Measurements from ENCODE around the gene ADH4. TPM values are rescaled to one million over a fixed set of nuclear protein-coding genes. Genes with fewer than 3 reads are reported as not detected.
"Not testable (repeated sequence)": the region's sequence is repeated elsewhere in the genome, so short reads cannot be mapped to it uniquely, and the experiment has no call there.

Gene ADH4
- total and polyA plus RNA-seq, 10 of the 15 experiments (the other 5 are each of a cell fraction or from before 2014, with no cell fraction given) = not detected

- CTCF ChIA-PET = interaction anchor here (1.2 kb wide), 1 partner anchor 26 kb away, joined by 4 read pairs; no protein-coding TSS in a partner anchor
- intact Hi-C loops (cut with micrococcal nuclease; ENCODE audit: unreplicated experiment) (no loop called here), in situ Hi-C loops (cut with MboI) (loop anchor here (25.0 kb wide), 1 partner anchor 855 kb away; the partner anchor contains the start of gene DNAJB14)
- no peaks in the 10 kb centered on the region for H3K4me1 ChIP-seq (ENCODE audit: control insufficient read depth, insufficient read depth, low read length)
- H3K4me2 ChIP-seq (ENCODE audit: control insufficient read depth, insufficient read depth) = no peak overlapping the region
- no peak overlapping the region for H2AFZ ChIP-seq (ENCODE audit: control insufficient read depth, low read depth, low read length)
- H3K9me3 ChIP-seq (replicated peaks; ENCODE audit: control insufficient read depth, insufficient read depth, low read length) = no peaks in the 10 kb centered on the region
- FAIRE-seq = no peak
- no TSS peak for BruUV-seq (replicated peaks)
- WGBS (ENCODE audit: insufficient coverage, insufficient replicate concordance, low lambda C conversion rate, missing lambda C conversion rate) = 96% methylated on average over 5 of the region's 5 CpGs
- H3K9ac ChIP-seq (ENCODE audit: control insufficient read depth, insufficient read depth, low read length) = no peak overlapping the region
- no peaks in the 10 kb centered on the region for H3K27me3 ChIP-seq (replicated peaks in 1 of 2; ENCODE audit: control insufficient read depth in 2 of 2, insufficient read depth in 2 of 2, low read length in 1 of 2)
- ATAC-seq = no peak
- RAD21 ChIA-PET (ENCODE audit: unreplicated experiment) = no interaction called here
- DNase-seq (ENCODE audit: low read depth, low spot score) = no peak
- POLR2A ChIA-PET = no interaction called here
- SMC1A ChIA-PET (ENCODE audit: uncharacterized antibody, unreplicated experiment) = no interaction called here
- H3K4me3 ChIP-seq = no peak overlapping the region
- no peaks in the 10 kb centered on the region for H4K20me1 ChIP-seq (ENCODE audit: control insufficient read depth, insufficient read depth)
- no peak for TF ChIP-seq REST (IDR thresholded peaks at IDR 0.05; ENCODE audit: low read depth, low read length)
- no peak for TF ChIP-seq IKZF1 (conservative IDR thresholded peaks at IDR 0.05)
- no peak for TF ChIP-seq BCL3 (IDR thresholded peaks at IDR 0.05; ENCODE audit: borderline replicate concordance, insufficient read depth, low read depth, low read length, poor library complexity, severe bottlenecking)
- no peak for TF ChIP-seq SMAD5 (IDR thresholded peaks at IDR 0.05; ENCODE audit: low read depth)
- no peak for TF ChIP-seq HDAC2 (IDR thresholded peaks at IDR 0.05)
- no peak for TF ChIP-seq FOS (IDR thresholded peaks at IDR 0.05; ENCODE audit: borderline replicate concordance, extremely low read depth, insufficient read length)
- no peak for TF ChIP-seq CEBPZ (IDR thresholded peaks at IDR 0.05; ENCODE audit: low read depth, low read length)
- TF ChIP-seq RBBP5 (conservative IDR thresholded peaks at IDR 0.05) = no peak
- H3K36me3 ChIP-seq (ENCODE audit: control insufficient read depth in 2 of 2, insufficient read depth in 2 of 2, low read length in 1 of 2) = peaks cover 4 to 26% of the 10 kb centered on the region in 2 experiments
- H3K27ac ChIP-seq (ENCODE audit: control insufficient read depth, insufficient read depth) = no peak overlapping the region
- peaks cover 3% of the 10 kb centered on the region for H3K79me2 ChIP-seq (ENCODE audit: control insufficient read depth, insufficient read depth, low read length)
Measured at GRCh38 chr4:99082192-99082591, 61.9 kb downstream of the ADH4 start.

- BruUV-seq (replicated peaks); ATAC-seq; H3K9me3 ChIP-seq (replicated peaks; ENCODE audit: control insufficient read depth, insufficient read depth, low read length); DNase-seq (ENCODE audit: low read depth, low spot score); H3K27me3 ChIP-seq (replicated peaks in 1 of 2; ENCODE audit: control insufficient read depth in 2 of 2, insufficient read depth in 2 of 2, low read length in 1 of 2); RAD21 ChIA-PET (ENCODE audit: unreplicated experiment); FAIRE-seq; H2AFZ ChIP-seq (ENCODE audit: control insufficient read depth, low read depth, low read length); H3K27ac ChIP-seq (ENCODE audit: control insufficient read depth, insufficient read depth); H3K9ac ChIP-seq (ENCODE audit: control insufficient read depth, insufficient read depth, low read length); H3K4me3 ChIP-seq; H3K4me2 ChIP-seq (ENCODE audit: control insufficient read depth, insufficient read depth); H4K20me1 ChIP-seq (ENCODE audit: control insufficient read depth, insufficient read depth); H3K4me1 ChIP-seq (ENCODE audit: control insufficient read depth, insufficient read depth, low read length); POLR2A ChIA-PET; H3K79me2 ChIP-seq (ENCODE audit: control insufficient read depth, insufficient read depth, low read length); intact Hi-C loops (cut with micrococcal nuclease; ENCODE audit: unreplicated experiment); SMC1A ChIA-PET (ENCODE audit: uncharacterized antibody, unreplicated experiment): not testable (repeated sequence)
- WGBS (ENCODE audit: insufficient coverage, insufficient replicate concordance, low lambda C conversion rate, missing lambda C conversion rate) = 67% methylated on average over 6 of the region's 6 CpGs
- in situ Hi-C loops (cut with MboI) = loop anchor here (25.0 kb wide), 1 partner anchor 856 kb away; the partner anchor contains the start of gene DNAJB14
- CTCF ChIA-PET = interaction anchor here (1.0 kb wide), 1 partner anchor 24 kb away, joined by 7 read pairs; no protein-coding TSS in a partner anchor
- peaks cover 4 to 26% of the 10 kb centered on the region in 2 experiments for H3K36me3 ChIP-seq (ENCODE audit: control insufficient read depth in 2 of 2, insufficient read depth in 2 of 2, low read length in 1 of 2)
Measured at GRCh38 chr4:99080869-99081268, 63.2 kb downstream of the ADH4 start.
